HCT116 (cell line): ENCODE results near the gene AMOTL1. TPM values are rescaled to one million over a fixed set of nuclear protein-coding genes. Genes with fewer than 3 reads are reported as not detected.

Source experiments
- ATAC-seq: fragments of 200-7000 bp; cut with Tn5 transposase; 2 replicates; pipeline ENCODE4 v1.9.1; 2020; ENCODE audit warnings: mild to moderate bottlenecking, moderate library complexity
- BruUV-seq: library from RNA; stranded (reverse); fragments of 400-500 nt; replicated peaks from 2 replicates; lab custom pipeline; 2021; lab: Mats Ljungman, UMichigan
- CTCF ChIA-PET: fragments of 300-600 bp; sonication (Branson Sonifier 250); formaldehyde crosslinking; loops from one replicate; lab custom pipeline; 2021; ENCODE audit warnings: antibody characterized with exemption; lab: Charles Lee
- POLR2A ChIA-PET: fragments of 300-600, 350-600 bp; sonication (Branson Sonifier 250); formaldehyde crosslinking; loops from one replicate; lab custom pipeline; 2021; ENCODE audit warnings: antibody characterized with exemption; lab: Charles Lee
- RAD21 ChIA-PET, 2 experiments: fragments of 300-600 bp; sonication (Branson Sonifier 250); formaldehyde crosslinking; loops; one replicate each; lab custom pipeline; 2023; ENCODE audit warnings: low total read pairs in 2 of 2; ENCODE audit not compliant: uncharacterized antibody in 2 of 2, unreplicated experiment in 2 of 2, low non-redundant PET in 1 of 2; lab: Charles Lee
- DNase-seq: peaks from one replicate; pipeline ENCODE4 v3.0.0-alpha.2; 2010; ENCODE audit warnings: low read depth, low spot score
- H2AFZ ChIP-seq: fragments of 200-600 bp; shearing (Covaris generic), sonication (generic); 2 replicates; pipeline ENCODE4 v1.6.1; 2017; ENCODE audit warnings: low read depth, mixed run types, mixed read lengths, antibody characterized with exemption, low read length; ENCODE audit not compliant: poor library complexity, severe bottlenecking
- H3K27ac ChIP-seq: 2 replicates; pipeline ENCODE4 v1.5.1; 2012; ENCODE audit warnings: low read depth, low read length
- H3K27me3 ChIP-seq: fragments of 200-600 bp; sonication (generic); 2 replicates; pipeline ENCODE4 v1.6.1; 2016; ENCODE audit warnings: mixed run types, low read length, mixed read lengths; ENCODE audit not compliant: insufficient read depth
- H3K36me3 ChIP-seq, 2 experiments: fragments of 200-500 bp in 1 of 2; fragments of 200-600 bp in 1 of 2; sonication (Bioruptor generic) in 1 of 2; sonication (generic) in 1 of 2; 2 replicates each; pipeline versions ENCODE4 v1.5.1 to v1.6.1; 2014 to 2016; ENCODE audit warnings: low read length in 2 of 2, inconsistent platforms in 1 of 2, mixed read lengths in 1 of 2, mixed run types in 1 of 2; ENCODE audit not compliant: insufficient read depth in 2 of 2, control insufficient read depth in 1 of 2
- H3K4me1 ChIP-seq, 2 experiments: fragments of 200-600 bp in 1 of 2; sonication (generic) in 1 of 2; 2 replicates each; pipeline versions ENCODE4 v1.5.1 to v1.6.1; 2012 to 2017; ENCODE audit warnings: low read length in 2 of 2, inconsistent platforms in 1 of 2, mild to moderate bottlenecking in 1 of 2, mixed read lengths in 1 of 2, mixed run types in 1 of 2, moderate library complexity in 1 of 2; ENCODE audit not compliant: insufficient read depth in 2 of 2, control insufficient read depth in 1 of 2
- H3K4me2 ChIP-seq: fragments of 200-600 bp; sonication (generic); 2 replicates; pipeline ENCODE4 v1.6.1; 2017; ENCODE audit warnings: mixed run types, low read length, mixed read lengths
- H3K4me3 ChIP-seq, 2 experiments: fragments of 200-600 bp in 1 of 2; sonication (generic) in 1 of 2; replicated peaks in 1 of 2; 2 replicates each; pipeline ENCODE4 v1.5.1; 2011 to 2016; ENCODE audit warnings: low read length in 2 of 2, control low read depth in 1 of 2, low read depth in 1 of 2, mild to moderate bottlenecking in 1 of 2, mixed read lengths in 1 of 2, mixed run types in 1 of 2
- H3K79me2 ChIP-seq: fragments of 200-600 bp; sonication (generic); 2 replicates; pipeline ENCODE4 v1.6.1; 2017; ENCODE audit warnings: mild to moderate bottlenecking, mixed run types, low read length, moderate library complexity, mixed read lengths; ENCODE audit not compliant: insufficient read depth
- H3K9ac ChIP-seq: fragments of 200-600 bp; sonication (generic); 2 replicates; pipeline ENCODE4 v1.6.1; 2016; ENCODE audit warnings: low read length, mixed read lengths
- H3K9me2 ChIP-seq: fragments of 200-600 bp; sonication (generic), shearing (Covaris generic); 2 replicates; pipeline ENCODE4 v1.6.1; 2017; ENCODE audit warnings: mixed run types, mild to moderate bottlenecking, moderate library complexity; ENCODE audit not compliant: insufficient read depth
- H3K9me3 ChIP-seq, 2 experiments: fragments of 200-500 bp in 1 of 2; fragments of 200-600 bp in 1 of 2; sonication (Bioruptor generic) in 1 of 2; sonication (generic) in 1 of 2; 2 replicates each; pipeline ENCODE4 v1.6.1; 2014 to 2017; ENCODE audit warnings: low read length in 2 of 2, mixed read lengths in 2 of 2, inconsistent platforms in 1 of 2, low read depth in 1 of 2, mild to moderate bottlenecking in 1 of 2, mixed run types in 1 of 2, moderate library complexity in 1 of 2; ENCODE audit not compliant: control insufficient read depth in 1 of 2, insufficient read depth in 1 of 2
- H4K20me1 ChIP-seq: fragments of 200-600 bp; sonication (generic), shearing (Covaris generic); 2 replicates; pipeline ENCODE4 v1.6.1; 2017; ENCODE audit warnings: mixed run types, mild to moderate bottlenecking, moderate library complexity; ENCODE audit not compliant: insufficient read depth
- ATF3 ChIP-seq: IDR thresholded peaks from 2 replicates; pipeline ENCODE4 v1.6.1; 2012
- CBX3 ChIP-seq: IDR thresholded peaks from 2 replicates; pipeline ENCODE4 v1.6.1; 2012; ENCODE audit warnings: low read depth
- CEBPB ChIP-seq: IDR thresholded peaks from 2 replicates; pipeline ENCODE4 v1.6.1; 2012; ENCODE audit warnings: low read depth
- CTCF ChIP-seq, 3 experiments: fragments of 200-600 bp in 1 of 3; sonication (generic) in 1 of 3; IDR thresholded peaks in 2 of 3; conservative IDR thresholded peaks in 1 of 3; 2 replicates each; pipeline ENCODE4 v1.5.1; 2012 to 2017; ENCODE audit warnings: low read depth in 2 of 3, low read length in 2 of 3, antibody characterized with exemption in 1 of 3, borderline replicate concordance in 1 of 3, control low read depth in 1 of 3, mild to moderate bottlenecking in 1 of 3, mixed read lengths in 1 of 3, mixed run types in 1 of 3, moderate library complexity in 1 of 3; ENCODE audit not compliant: insufficient read depth in 1 of 3
- EGR1 ChIP-seq: IDR thresholded peaks from 2 replicates; pipeline ENCODE4 v1.6.1; 2012; ENCODE audit warnings: low read depth
- ELF1 ChIP-seq: IDR thresholded peaks from 2 replicates; pipeline ENCODE4 v1.6.1; 2012; ENCODE audit warnings: low read depth, borderline replicate concordance
- EZH2 ChIP-seq: fragments of 200-600 bp; sonication (generic); IDR thresholded peaks from 2 replicates; pipeline ENCODE4 v1.6.1; 2017; ENCODE audit warnings: antibody characterized with exemption, mixed run types
- EZH2phosphoT487 ChIP-seq: fragments of 200-600 bp; IDR thresholded peaks from 2 replicates; pipeline ENCODE4 v1.6.1; 2018; ENCODE audit warnings: antibody characterized with exemption, borderline replicate concordance
- FOSL1 ChIP-seq: IDR thresholded peaks from 2 replicates; pipeline ENCODE4 v1.6.1; 2012; ENCODE audit warnings: low read depth
- JUND ChIP-seq: IDR thresholded peaks from 2 replicates; pipeline ENCODE4 v1.6.1; 2012
- MAX ChIP-seq: IDR thresholded peaks from 2 replicates; pipeline ENCODE4 v1.6.1; 2012
- POLR2AphosphoS5 ChIP-seq: IDR thresholded peaks from 2 replicates; pipeline ENCODE4 v1.6.1; 2011; ENCODE audit warnings: mild to moderate bottlenecking, low read depth, low read length, moderate library complexity
- RAD21 ChIP-seq: IDR thresholded peaks from 2 replicates; pipeline ENCODE4 v1.6.1; 2012; ENCODE audit warnings: low read depth, mild to moderate bottlenecking
- REST ChIP-seq: IDR thresholded peaks from 2 replicates; pipeline ENCODE4 v1.6.1; 2012; ENCODE audit warnings: low read depth
- SP1 ChIP-seq: IDR thresholded peaks from 2 replicates; pipeline ENCODE4 v1.6.1; 2012; ENCODE audit warnings: low read depth
- SRF ChIP-seq: IDR thresholded peaks from 2 replicates; pipeline ENCODE4 v1.6.1; 2012; ENCODE audit warnings: low read depth
- TCF7L2 ChIP-seq: IDR thresholded peaks from 2 replicates; pipeline ENCODE4 v1.7.0; 2011; ENCODE audit warnings: borderline replicate concordance, inconsistent platforms; ENCODE audit not compliant: insufficient read depth, insufficient read length; ENCODE audit errors: extremely low read depth
- YY1 ChIP-seq: IDR thresholded peaks from 2 replicates; pipeline ENCODE4 v1.6.1; 2011; ENCODE audit warnings: low read length, low read depth, moderate library complexity, mild to moderate bottlenecking; ENCODE audit not compliant: insufficient replicate concordance; ENCODE audit errors: extremely low read depth
- ZFX ChIP-seq: fragments of 450-650 bp; IDR thresholded peaks from 2 replicates; pipeline ENCODE4 v1.6.1; 2017
- ZNF274 ChIP-seq: fragments of 200-500 bp; sonication (Bioruptor generic); IDR thresholded peaks from 2 replicates; pipeline ENCODE4 v1.6.1; 2014; ENCODE audit warnings: mild to moderate bottlenecking, low read depth, low read length, inconsistent platforms
- intact Hi-C: fragments of 100-400 bp; cut with micrococcal nuclease; formaldehyde crosslinking; loops from 2 replicates; pipeline ENCODE4 v1.10.0; 2022
- total RNA-seq: library from RNA; stranded (reverse); gene quantifications from one replicate; pipeline ENCODE4 v1.2.1, GENCODE V29; 2021; ENCODE audit not compliant: unreplicated experiment

Gene AMOTL1
- total RNA-seq, 1 experiment from 2014 or later, result 27.6 TPM

- no peaks in the 10 kb centered on the region for H3K27me3 ChIP-seq
- RAD21 ChIA-PET, result no interaction called here
- ATAC-seq, result no peak
- CTCF ChIA-PET, result no interaction called here
- H4K20me1 ChIP-seq, result no peaks in the 10 kb centered on the region
- no peak overlapping the region for H3K4me2 ChIP-seq
- H2AFZ ChIP-seq, result no peak overlapping the region
- intact Hi-C loops, result no loop called here
- H3K36me3 ChIP-seq, result no peaks in the 10 kb centered on the region
- no peak for DNase-seq
- peaks cover 4 to 17% of the 10 kb centered on the region in 2 experiments; a peak in 3 of 4 replicates for H3K4me1 ChIP-seq
- TF ChIP-seq REST (no peak), EZH2 (no peak), ZFX (no peak), CTCF (IDR thresholded peaks at IDR 0.05 in 2 of 3, conservative IDR thresholded peaks at IDR 0.05 in 1 of 3; ENCODE audit: borderline replicate concordance in 1 of 3, insufficient read depth in 1 of 3, low read depth in 2 of 3, low read length in 2 of 3) (no peak), CBX3 (no peak), POLR2AphosphoS5 (no peak), JUND (no peak), CEBPB (no peak), ELF1 (no peak), YY1 (no peak), SRF (no peak), EGR1 (no peak), EZH2phosphoT487 (no peak), MAX (no peak), ZNF274 (no peak), TCF7L2 (no peak), FOSL1 (no peak), RAD21 (no peak), ATF3 (no peak), SP1 (no peak)
- no peaks in the 10 kb centered on the region for H3K9me2 ChIP-seq
- POLR2A ChIA-PET, result no interaction called here
- no peak overlapping the region for H3K9ac ChIP-seq
- H3K9me3 ChIP-seq, result no peaks in the 10 kb centered on the region
- H3K4me3 ChIP-seq, result no peak overlapping the region
- H3K27ac ChIP-seq, result no peak overlapping the region
- H3K79me2 ChIP-seq, result no peaks in the 10 kb centered on the region
- BruUV-seq, result no TSS peak
These were observed 116.2 kb downstream of the AMOTL1 start for GRCh38 chr11:94884376-94884775.
